Measurements from ENCODE around the gene EFEMP2.

Gene EFEMP2

GRCh38 chr11:65891219-65892136 is 18.9 kb upstream of the EFEMP2 start:
- TF ChIP-seq CTCF (IDR thresholded peaks at IDR 0.05; ENCODE audit: insufficient read depth, low read length, poor library complexity, severe bottlenecking) (peak; percentile 49), EZH2phosphoT487 (conservative IDR thresholded peaks at IDR 0.05; ENCODE audit: low read length) (no peak)
- Histone ChIP-seq H3K36me3 (ENCODE audit: low read length) (no peaks in the 10 kb centered on the region), H3K27me3 (ENCODE audit: low read length) (no peaks in the 10 kb centered on the region), H3K27ac (ENCODE audit: low read depth, low read length) (peak overlapping the region; percentile 77), H3K9ac (ENCODE audit: low read length) (peak overlapping the region; percentile 93), H3K79me2 (ENCODE audit: insufficient read depth, low read length) (peaks cover 18% of the 10 kb centered on the region), H3K9me3 (ENCODE audit: insufficient read depth, low read length) (no peaks in the 10 kb centered on the region), H3K4me3 (ENCODE audit: insufficient read depth, low read length, poor library complexity, severe bottlenecking) (peak overlapping the region; percentile 85), H3K4me2 (ENCODE audit: low read depth, low read length, poor library complexity, severe bottlenecking) (peak overlapping the region; percentile 93), H4K20me1 (ENCODE audit: low read depth, low read length) (no peaks in the 10 kb centered on the region), H3K9me2 (replicated peaks; ENCODE audit: insufficient read depth, low read length) (no peaks in the 10 kb centered on the region), H2AFZ (ENCODE audit: low read depth, low read length, severe bottlenecking) (no peak overlapping the region), H3F3A (ENCODE audit: insufficient read depth) (peaks cover 34% of the 10 kb centered on the region)

DNA sequence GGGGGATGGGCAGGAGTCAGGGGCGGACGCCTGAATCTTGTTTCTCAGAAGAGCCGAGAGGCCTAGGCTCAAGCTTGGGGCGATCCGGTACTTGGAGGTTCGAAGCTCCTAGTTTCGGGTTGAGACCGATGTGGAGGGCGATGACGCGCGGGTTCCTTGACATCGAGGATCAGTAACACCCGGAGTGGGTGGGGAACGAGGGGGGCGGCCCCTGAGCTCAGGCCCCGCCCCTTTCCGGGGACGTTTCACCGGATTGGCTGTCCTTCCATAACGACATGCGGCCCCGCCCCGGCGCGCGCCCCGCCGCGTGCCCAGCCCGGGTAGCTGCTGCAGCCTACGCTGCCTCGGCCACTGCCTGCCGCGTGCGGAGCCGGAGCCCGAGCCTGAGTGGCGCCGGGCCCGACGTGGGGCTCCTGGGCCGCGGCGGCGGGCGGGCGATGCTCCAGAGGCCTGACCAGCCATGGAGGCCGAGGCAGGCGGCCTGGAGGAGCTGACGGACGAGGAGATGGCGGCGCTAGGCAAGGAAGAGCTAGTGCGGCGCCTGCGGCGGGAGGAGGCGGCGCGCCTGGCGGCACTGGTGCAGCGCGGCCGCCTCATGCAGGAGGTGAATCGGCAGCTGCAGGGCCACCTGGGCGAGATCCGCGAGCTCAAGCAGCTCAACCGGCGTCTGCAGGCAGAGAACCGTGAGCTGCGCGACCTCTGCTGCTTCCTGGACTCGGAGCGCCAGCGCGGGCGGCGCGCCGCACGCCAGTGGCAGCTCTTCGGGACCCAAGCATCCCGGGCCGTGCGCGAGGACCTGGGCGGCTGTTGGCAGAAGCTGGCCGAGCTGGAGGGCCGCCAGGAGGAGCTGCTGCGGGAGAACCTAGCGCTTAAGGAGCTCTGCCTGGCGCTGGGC is 18.0 kb upstream of the EFEMP2 start, which contains the start of gene CCDC85B:
Gene CCDC85B (plus strand): TSS at position 350 of the 895 bp plus-strand sequence. CDS start 111 bp downstream, at position 461.
- H2AFZ ChIP-seq (ENCODE audit: low read depth, low read length, severe bottlenecking), result peak within 1 kb of the TSS; percentile 49

More for the DNA sequence above, 18.0 kb upstream of the EFEMP2 start, which contains the start of gene CCDC85B:
- Histone ChIP-seq H3K36me3 (ENCODE audit: low read length) (no peaks in the 10 kb centered on the region), H3K27me3 (ENCODE audit: low read length) (no peaks in the 10 kb centered on the region), H3K79me2 (ENCODE audit: insufficient read depth, low read length) (peaks cover 18% of the 10 kb centered on the region), H3K9me3 (ENCODE audit: insufficient read depth, low read length) (no peaks in the 10 kb centered on the region), H4K20me1 (ENCODE audit: low read depth, low read length) (no peaks in the 10 kb centered on the region), H3K9ac (ENCODE audit: low read length) (peak within 1 kb of the TSS; percentile 93), H3F3A (ENCODE audit: insufficient read depth) (peaks cover 38% of the 10 kb centered on the region), H3K4me3 (ENCODE audit: insufficient read depth, low read length, poor library complexity, severe bottlenecking) (peak within 1 kb of the TSS; percentile 85), H3K4me2 (ENCODE audit: low read depth, low read length, poor library complexity, severe bottlenecking) (peak within 1 kb of the TSS; percentile 93), H3K9me2 (replicated peaks; ENCODE audit: insufficient read depth, low read length) (no peaks in the 10 kb centered on the region), H3K27ac (ENCODE audit: low read depth, low read length) (peak within 1 kb of the TSS; percentile 77)
- TF ChIP-seq EZH2phosphoT487 (conservative IDR thresholded peaks at IDR 0.05; ENCODE audit: low read length) (no peak), CTCF (IDR thresholded peaks at IDR 0.05; ENCODE audit: insufficient read depth, low read length, poor library complexity, severe bottlenecking) (no peak)
